ENCODE results near the gene COQ9. TPM values are rescaled to one million over a fixed set of nuclear protein-coding genes. Genes with fewer than 3 reads are reported as not detected.

Gene COQ9
- total RNA-seq, 2 experiments from 2014 or later: 7.0 to 7.6 TPM

DNA sequence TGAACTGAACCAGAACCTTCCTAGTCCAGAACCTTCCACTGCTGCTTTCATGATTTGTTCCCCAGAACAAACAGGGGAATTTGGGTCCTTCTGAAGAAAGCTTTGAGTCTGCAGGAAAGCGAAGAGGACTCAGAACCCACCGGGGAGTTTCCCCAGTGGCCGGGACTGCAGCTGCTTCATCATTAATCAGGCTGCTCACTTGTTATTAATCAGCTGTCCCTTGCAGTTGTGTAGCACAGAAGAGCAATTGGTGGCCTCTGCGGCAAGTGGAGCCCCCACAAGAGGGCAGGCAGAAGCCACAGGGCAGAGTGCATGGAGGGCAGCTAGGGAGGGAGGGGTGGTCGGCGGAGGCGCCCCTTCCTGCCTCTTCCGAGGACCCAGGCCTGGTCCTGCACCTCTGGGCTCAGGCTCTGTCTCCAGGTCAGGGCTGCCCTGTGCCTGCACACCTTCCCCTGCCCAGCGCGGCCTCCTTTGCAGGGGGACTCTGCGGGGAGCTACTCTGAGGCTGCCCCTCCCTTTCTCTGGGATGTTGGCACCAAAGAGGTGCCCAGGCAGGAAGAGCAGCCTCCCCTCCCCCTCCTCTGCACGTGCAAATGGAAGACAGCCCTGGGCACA is 35.8 kb upstream of the COQ9 start:
- Histone ChIP-seq H3K36me3 (ENCODE audit: insufficient read depth, low read length) (no peaks in the 10 kb centered on the region), H3K9me3 (ENCODE audit: control insufficient read depth in 1 of 2, insufficient read depth in 1 of 2, low read length in 2 of 2) (no peaks in the 10 kb centered on the region), H3K27me3 (ENCODE audit: control insufficient read depth in 1 of 2, insufficient read depth in 2 of 2, low read length in 2 of 2) (no peaks in the 10 kb centered on the region), H3K27ac (ENCODE audit: low read depth in 1 of 2, low read length in 2 of 2) (no peak overlapping the region), H3K4me1 (ENCODE audit: insufficient read depth, low read length) (peaks cover 3% of the 10 kb centered on the region), H3K4me3 (ENCODE audit: low read length) (no peak overlapping the region)
- no peaks in the 10 kb centered on the region for H3K9me3 Mint-ChIP-seq
- no peak overlapping the region for H3K4me3 Mint-ChIP-seq
- TF ChIP-seq, protein P1, sequence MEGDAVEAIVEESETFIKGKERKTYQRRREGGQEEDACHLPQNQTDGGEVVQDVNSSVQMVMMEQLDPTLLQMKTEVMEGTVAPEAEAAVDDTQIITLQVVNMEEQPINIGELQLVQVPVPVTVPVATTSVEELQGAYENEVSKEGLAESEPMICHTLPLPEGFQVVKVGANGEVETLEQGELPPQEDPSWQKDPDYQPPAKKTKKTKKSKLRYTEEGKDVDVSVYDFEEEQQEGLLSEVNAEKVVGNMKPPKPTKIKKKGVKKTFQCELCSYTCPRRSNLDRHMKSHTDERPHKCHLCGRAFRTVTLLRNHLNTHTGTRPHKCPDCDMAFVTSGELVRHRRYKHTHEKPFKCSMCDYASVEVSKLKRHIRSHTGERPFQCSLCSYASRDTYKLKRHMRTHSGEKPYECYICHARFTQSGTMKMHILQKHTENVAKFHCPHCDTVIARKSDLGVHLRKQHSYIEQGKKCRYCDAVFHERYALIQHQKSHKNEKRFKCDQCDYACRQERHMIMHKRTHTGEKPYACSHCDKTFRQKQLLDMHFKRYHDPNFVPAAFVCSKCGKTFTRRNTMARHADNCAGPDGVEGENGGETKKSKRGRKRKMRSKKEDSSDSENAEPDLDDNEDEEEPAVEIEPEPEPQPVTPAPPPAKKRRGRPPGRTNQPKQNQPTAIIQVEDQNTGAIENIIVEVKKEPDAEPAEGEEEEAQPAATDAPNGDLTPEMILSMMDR (IDR thresholded peaks at IDR 0.05): no peak
- DNase-seq: no peak
- H3K27me3 Mint-ChIP-seq: no peaks in the 10 kb centered on the region
- POLR2A ChIA-PET: no interaction called here
- no peaks in the 10 kb centered on the region for H3K4me1 Mint-ChIP-seq (ENCODE audit: low read depth)
- intact Hi-C loops (cut with DNase I, micrococcal nuclease): loop anchor here in 1 of 2 experiments (10.0 kb wide), 1 partner anchor 327 kb away; no protein-coding TSS in a partner anchor
- CTCF ChIA-PET: no interaction called here
- H3K27ac Mint-ChIP-seq: no peak overlapping the region
- no peak for ATAC-seq (ENCODE audit: poor library complexity)
- H3K36me3 Mint-ChIP-seq (ENCODE audit: low read depth): no peaks in the 10 kb centered on the region

DNA sequence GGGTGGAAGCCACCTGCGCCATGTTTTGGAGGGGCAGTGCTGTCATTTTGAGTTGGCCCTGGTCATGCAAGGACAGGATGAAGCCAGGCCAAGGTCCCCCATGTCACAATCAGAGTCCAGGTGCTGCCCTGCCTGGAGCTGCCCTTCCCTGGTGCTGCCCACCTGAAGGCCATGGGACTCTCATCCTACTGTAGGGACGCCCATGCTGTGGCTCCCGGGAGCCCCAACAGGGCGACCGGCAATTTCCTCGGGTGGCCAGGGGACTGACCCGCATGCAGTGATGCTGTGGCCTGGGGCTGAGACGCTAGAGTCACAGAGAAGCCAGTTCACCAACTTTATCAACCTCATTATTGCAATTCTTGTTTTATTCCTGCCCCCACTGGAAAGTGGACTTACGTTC is 34.7 kb upstream of the COQ9 start:
- H3K36me3 ChIP-seq (ENCODE audit: insufficient read depth, low read length): no peaks in the 10 kb centered on the region
- Mint-ChIP-seq H3K27me3 (no peaks in the 10 kb centered on the region), H3K27ac (no peak overlapping the region), H3K4me1 (ENCODE audit: low read depth) (peaks cover 7% of the 10 kb centered on the region), H3K9me3 (no peaks in the 10 kb centered on the region), H3K36me3 (ENCODE audit: low read depth) (no peaks in the 10 kb centered on the region), H3K4me3 (no peak overlapping the region)
- no peaks in the 10 kb centered on the region for H3K27me3 ChIP-seq (ENCODE audit: control insufficient read depth in 1 of 2, insufficient read depth in 2 of 2, low read length in 2 of 2)
- ChIA-PET CTCF (no interaction called here), POLR2A (interaction anchor here (1.2 kb wide), 1 partner anchor 50 kb away, joined by 3 read pairs; the partner anchor contains the start of gene POLR2C)
- H3K4me1 ChIP-seq (ENCODE audit: insufficient read depth, low read length): peaks cover 14% of the 10 kb centered on the region
- TF ChIP-seq, protein P1 (IDR thresholded peaks at IDR 0.05): no peak
- H3K9me3 ChIP-seq (ENCODE audit: control insufficient read depth in 1 of 2, insufficient read depth in 1 of 2, low read length in 2 of 2): no peaks in the 10 kb centered on the region
- no peak overlapping the region for H3K4me3 ChIP-seq (ENCODE audit: low read length)
- no peak for DNase-seq
- intact Hi-C loops (cut with DNase I, micrococcal nuclease): loop anchor here in 1 of 2 experiments (10.0 kb wide), 1 partner anchor 328 kb away; no protein-coding TSS in a partner anchor
- H3K27ac ChIP-seq (ENCODE audit: low read depth in 1 of 2, low read length in 2 of 2): no peak overlapping the region
- ATAC-seq (ENCODE audit: poor library complexity): no peak

DNA sequence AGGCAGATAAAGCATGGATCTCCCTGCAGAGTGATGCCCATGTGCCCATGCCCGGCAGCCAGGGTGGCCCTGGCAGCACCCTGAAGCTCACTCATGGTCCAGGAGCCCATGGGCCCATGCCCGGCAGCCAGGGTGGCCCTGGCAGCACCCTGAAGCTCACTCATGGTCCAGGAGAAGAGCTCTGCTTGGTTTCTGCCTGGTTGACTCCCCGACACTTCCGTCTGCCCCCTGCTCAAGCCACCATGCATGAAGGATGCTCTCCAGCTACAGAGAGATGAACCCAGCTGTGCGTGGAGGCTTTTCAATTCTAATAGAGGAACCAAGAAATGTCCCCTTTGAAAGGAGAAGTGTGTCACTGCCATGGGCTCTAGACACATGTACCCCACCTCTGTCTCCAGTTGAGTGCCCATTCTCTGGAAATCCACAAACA is 34.0 kb upstream of the COQ9 start:
- DNase-seq (no peak), ATAC-seq (ENCODE audit: poor library complexity) (no peak)
- peaks cover 7% of the 10 kb centered on the region for H3K4me1 Mint-ChIP-seq (ENCODE audit: low read depth)
- Histone ChIP-seq H3K9me3 (ENCODE audit: control insufficient read depth in 1 of 2, insufficient read depth in 1 of 2, low read length in 2 of 2) (no peaks in the 10 kb centered on the region), H3K36me3 (ENCODE audit: insufficient read depth, low read length) (no peaks in the 10 kb centered on the region), H3K27ac (ENCODE audit: low read depth in 1 of 2, low read length in 2 of 2) (no peak overlapping the region), H3K4me1 (ENCODE audit: insufficient read depth, low read length) (peaks cover 16% of the 10 kb centered on the region), H3K4me3 (ENCODE audit: low read length) (no peak overlapping the region), H3K27me3 (ENCODE audit: control insufficient read depth in 1 of 2, insufficient read depth in 2 of 2, low read length in 2 of 2) (no peaks in the 10 kb centered on the region)
- TF ChIP-seq, protein P1 (IDR thresholded peaks at IDR 0.05): no peak
- H3K4me3 Mint-ChIP-seq: no peak overlapping the region
- H3K36me3 Mint-ChIP-seq (ENCODE audit: low read depth): no peaks in the 10 kb centered on the region
- no peaks in the 10 kb centered on the region for H3K9me3 Mint-ChIP-seq
- no peaks in the 10 kb centered on the region for H3K27me3 Mint-ChIP-seq
- CTCF ChIA-PET: interaction anchor here (0.6 kb wide), 1 partner anchor 532 kb away, joined by 3 read pairs; no protein-coding TSS in a partner anchor
- H3K27ac Mint-ChIP-seq: no peak overlapping the region
- intact Hi-C loops (cut with DNase I, micrococcal nuclease): loop anchor here in 1 of 2 experiments (10.0 kb wide), 1 partner anchor 329 kb away; no protein-coding TSS in a partner anchor
- POLR2A ChIA-PET: interaction anchor here (1.2 kb wide), 1 partner anchor 49 kb away, joined by 3 read pairs; the partner anchor contains the start of gene POLR2C
